ENCODE results near the gene CENPF. TPM values are rescaled to one million over a fixed set of nuclear protein-coding genes. Genes with fewer than 3 reads are reported as not detected.

Gene CENPF
- total and polyA plus RNA-seq, 7 experiments from 2014 or later, result 0.83 to 79.9 (median 3.1) TPM

DNA sequence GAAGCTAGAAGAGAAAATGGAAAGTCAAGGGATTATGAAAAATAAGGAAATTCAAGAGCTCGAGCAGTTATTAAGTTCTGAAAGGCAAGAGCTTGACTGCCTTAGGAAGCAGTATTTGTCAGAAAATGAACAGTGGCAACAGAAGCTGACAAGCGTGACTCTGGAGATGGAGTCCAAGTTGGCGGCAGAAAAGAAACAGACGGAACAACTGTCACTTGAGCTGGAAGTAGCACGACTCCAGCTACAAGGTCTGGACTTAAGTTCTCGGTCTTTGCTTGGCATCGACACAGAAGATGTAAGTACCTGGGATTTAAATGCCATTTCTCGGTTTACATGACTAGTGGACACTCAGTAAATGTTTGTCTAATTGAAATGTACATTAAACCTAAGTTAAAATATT, 40.0 kb downstream of the CENPF start:
- Mint-ChIP-seq H3K27me3 (no peaks in the 10 kb centered on the region), H3K9me3 (peaks cover 0 to 53% (median 14%) of the 10 kb centered on the region in 11 donors), H3K27ac (no peak overlapping the region), H3K4me1 (peaks cover 5 to 28% (median 23%) of the 10 kb centered on the region in 7 donors), H3K36me3 (peaks cover 10 to 32% (median 25%) of the 10 kb centered on the region in 5 donors), H3K4me3 (no peak overlapping the region)
- Histone ChIP-seq H3K9me3 (ENCODE audit: control insufficient read depth in 2 of 3, low read length in 3 of 3) (peaks cover 0 to 13% (median 0%) of the 10 kb centered on the region in 3 experiments), H3K4me3 (ENCODE audit: low read length) (no peak overlapping the region), H3K27me3 (ENCODE audit: control insufficient read depth in 2 of 2, insufficient read depth in 2 of 2, low read length in 2 of 2) (no peaks in the 10 kb centered on the region), H3K27ac (ENCODE audit: low read depth, low read length) (peak overlapping the region; percentile 52), H3K4me1 (ENCODE audit: control insufficient read depth in 2 of 2, insufficient read depth in 2 of 2, low read length in 2 of 2) (peaks cover 0 to 48% of the 10 kb centered on the region in 2 donors), H3K36me3 (ENCODE audit: control insufficient read depth in 2 of 3, insufficient read depth in 3 of 3, low read length in 3 of 3) (no peaks in the 10 kb centered on the region)
- no peak for ATAC-seq
- DNase-seq, result no peak
- POLR2A ChIA-PET, result interaction anchor here (0.6 kb wide), 1 partner anchor 18 kb away, joined by 3 read pairs; no protein-coding TSS in a partner anchor
- intact Hi-C loops (cut with micrococcal nuclease), result loop anchor here in 1 of 2 donors (5.0 kb wide), 2 partner anchors 216 to 924 kb away; partner anchors contain the start of gene KCTD3
- CTCF ChIA-PET, result interaction anchor here (0.9 to 1.7 kb wide), 3 partner anchors 14 to 17 kb away, joined by 3 to 10 read pairs (median 4); no protein-coding TSS in a partner anchor

DNA sequence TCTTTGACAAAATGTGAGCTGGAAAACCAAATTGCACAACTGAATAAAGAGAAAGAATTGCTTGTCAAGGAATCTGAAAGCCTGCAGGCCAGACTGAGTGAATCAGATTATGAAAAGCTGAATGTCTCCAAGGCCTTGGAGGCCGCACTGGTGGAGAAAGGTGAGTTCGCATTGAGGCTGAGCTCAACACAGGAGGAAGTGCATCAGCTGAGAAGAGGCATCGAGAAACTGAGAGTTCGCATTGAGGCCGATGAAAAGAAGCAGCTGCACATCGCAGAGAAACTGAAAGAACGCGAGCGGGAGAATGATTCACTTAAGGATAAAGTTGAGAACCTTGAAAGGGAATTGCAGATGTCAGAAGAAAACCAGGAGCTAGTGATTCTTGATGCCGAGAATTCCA, 42.7 kb downstream of the CENPF start:
- intact Hi-C loops (cut with micrococcal nuclease), result loop anchor here in 1 of 2 donors (2.0 kb wide), 1 partner anchor 17 kb away; no protein-coding TSS in a partner anchor
- no peak for ATAC-seq
- peaks cover 0 to 22% of the 10 kb centered on the region in 2 donors for H3K4me1 ChIP-seq (ENCODE audit: control insufficient read depth in 2 of 2, insufficient read depth in 2 of 2, low read length in 2 of 2)
- CTCF ChIA-PET, result interaction anchor here (0.7 to 1.4 kb wide), 4 partner anchors 8 to 18 kb away, joined by 3 to 4 read pairs (median 4); no protein-coding TSS in a partner anchor
- Mint-ChIP-seq H3K4me3 (peak overlapping the region in 8 of 10 donors; percentile 18 to 76 (median 50)), H3K27ac (peak overlapping the region; percentile 14 to 94 (median 67)), H3K27me3 (no peaks in the 10 kb centered on the region), H3K36me3 (peaks cover 23 to 46% (median 41%) of the 10 kb centered on the region in 5 donors), H3K9me3 (peaks cover 0 to 66% (median 19%) of the 10 kb centered on the region in 11 donors), H3K4me1 (peaks cover 0 to 42% (median 19%) of the 10 kb centered on the region in 7 donors)
- H3K36me3 ChIP-seq (ENCODE audit: control insufficient read depth in 2 of 3, insufficient read depth in 3 of 3, low read length in 3 of 3), result no peaks in the 10 kb centered on the region
- no peaks in the 10 kb centered on the region for H3K27me3 ChIP-seq (ENCODE audit: control insufficient read depth in 2 of 2, insufficient read depth in 2 of 2, low read length in 2 of 2)
- DNase-seq, result no peak
- H3K27ac ChIP-seq (ENCODE audit: low read depth, low read length), result no peak overlapping the region
- POLR2A ChIA-PET, result no interaction called here
- peaks cover 0 to 13% (median 0%) of the 10 kb centered on the region in 3 experiments for H3K9me3 ChIP-seq (ENCODE audit: control insufficient read depth in 2 of 3, low read length in 3 of 3)
- H3K4me3 ChIP-seq (ENCODE audit: low read length), result no peak overlapping the region

DNA sequence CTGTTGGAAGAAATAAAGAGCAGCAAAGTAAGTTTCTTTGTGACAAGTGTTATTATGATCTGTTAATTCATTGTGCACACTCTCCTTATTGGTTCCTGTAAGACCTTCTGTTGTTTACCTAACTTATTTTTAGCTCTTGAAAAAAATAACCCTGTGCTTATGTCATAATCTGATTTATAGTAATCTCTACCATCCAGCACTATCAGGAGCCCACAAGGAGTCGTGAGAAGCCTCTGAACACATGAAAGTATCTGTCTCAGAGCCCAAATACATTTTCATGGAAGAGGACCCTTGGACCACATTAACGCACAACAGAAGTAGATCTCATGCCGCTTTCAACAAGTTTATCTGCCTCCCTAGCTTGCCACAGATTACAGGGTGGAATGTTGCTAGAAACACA, 45.8 kb downstream of the CENPF start:
- H3K4me1 Mint-ChIP-seq, result peaks cover 0 to 37% (median 18%) of the 10 kb centered on the region in 7 donors
- ChIA-PET CTCF (interaction anchor here (0.6 to 2.1 kb wide), 5 partner anchors 11 to 221 kb away, joined by 3 to 4 read pairs (median 3); no protein-coding TSS in a partner anchor), POLR2A (interaction anchor here (0.9 kb wide), 1 partner anchor 13 kb away, joined by 4 read pairs; no protein-coding TSS in a partner anchor)
- H3K27ac Mint-ChIP-seq, result peak overlapping the region in 5 of 9 donors; percentile 6 to 79 (median 22)
- H3K9me3 ChIP-seq (ENCODE audit: control insufficient read depth in 2 of 3, low read length in 3 of 3), result peaks cover 0 to 13% (median 0%) of the 10 kb centered on the region in 3 experiments
- ATAC-seq (no peak), DNase-seq (no peak)
- peaks cover 0 to 3% of the 10 kb centered on the region in 2 donors for H3K4me1 ChIP-seq (ENCODE audit: control insufficient read depth in 2 of 2, insufficient read depth in 2 of 2, low read length in 2 of 2)
- H3K36me3 Mint-ChIP-seq, result peaks cover 27 to 69% (median 55%) of the 10 kb centered on the region in 5 donors
- intact Hi-C loops (cut with micrococcal nuclease), result no loop called here
- peaks cover 0 to 63% (median 18%) of the 10 kb centered on the region in 11 donors for H3K9me3 Mint-ChIP-seq
- H3K36me3 ChIP-seq (ENCODE audit: control insufficient read depth in 2 of 3, insufficient read depth in 3 of 3, low read length in 3 of 3), result no peaks in the 10 kb centered on the region
- H3K4me3 Mint-ChIP-seq, result peak overlapping the region in 2 of 10 donors; percentile 4 to 19
- no peak overlapping the region for H3K27ac ChIP-seq (ENCODE audit: low read depth, low read length)
- no peak overlapping the region for H3K4me3 ChIP-seq (ENCODE audit: low read length)
- no peaks in the 10 kb centered on the region for H3K27me3 Mint-ChIP-seq
- H3K27me3 ChIP-seq (ENCODE audit: control insufficient read depth in 2 of 2, insufficient read depth in 2 of 2, low read length in 2 of 2), result no peaks in the 10 kb centered on the region

DNA sequence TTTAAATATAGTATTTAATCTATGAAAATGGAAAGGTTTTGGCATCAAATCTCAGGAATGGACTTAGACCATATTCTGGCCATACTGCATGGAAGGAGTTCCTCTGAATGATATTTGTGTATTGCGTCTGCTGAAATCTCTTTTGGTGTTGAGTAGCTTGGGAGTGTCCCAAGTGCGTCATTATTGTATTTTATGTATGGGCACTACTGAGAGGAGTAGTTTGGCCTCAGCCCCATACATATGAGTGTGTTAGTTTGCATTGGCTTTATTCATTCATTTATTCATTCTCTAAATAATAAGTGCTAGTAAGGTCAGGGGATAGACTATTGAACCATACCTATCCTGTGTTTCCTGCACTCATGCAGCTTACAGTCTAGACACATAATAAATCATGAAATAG, 46.6 kb downstream of the CENPF start:
- no peak for ATAC-seq
- Mint-ChIP-seq H3K27me3 (no peaks in the 10 kb centered on the region), H3K4me1 (peaks cover 0 to 35% (median 16%) of the 10 kb centered on the region in 7 donors), H3K36me3 (peaks cover 27 to 70% (median 56%) of the 10 kb centered on the region in 5 donors), H3K4me3 (no peak overlapping the region), H3K27ac (no peak overlapping the region), H3K9me3 (peaks cover 0 to 55% (median 17%) of the 10 kb centered on the region in 11 donors)
- H3K9me3 ChIP-seq (ENCODE audit: control insufficient read depth in 2 of 3, low read length in 3 of 3), result peaks cover 0 to 11% (median 0%) of the 10 kb centered on the region in 3 experiments
- H3K4me3 ChIP-seq (ENCODE audit: low read length), result no peak overlapping the region
- CTCF ChIA-PET, result interaction anchor here (1.0 to 2.1 kb wide), 2 partner anchors 10 to 21 kb away, joined by 3 to 4 read pairs; no protein-coding TSS in a partner anchor
- H3K27me3 ChIP-seq (ENCODE audit: control insufficient read depth in 2 of 2, insufficient read depth in 2 of 2, low read length in 2 of 2), result no peaks in the 10 kb centered on the region
- no peak overlapping the region for H3K27ac ChIP-seq (ENCODE audit: low read depth, low read length)
- DNase-seq, result no peak
- no peaks in the 10 kb centered on the region for H3K4me1 ChIP-seq (ENCODE audit: control insufficient read depth in 2 of 2, insufficient read depth in 2 of 2, low read length in 2 of 2)
- no peaks in the 10 kb centered on the region for H3K36me3 ChIP-seq (ENCODE audit: control insufficient read depth in 2 of 3, insufficient read depth in 3 of 3, low read length in 3 of 3)
- intact Hi-C loops (cut with micrococcal nuclease), result no loop called here
- POLR2A ChIA-PET, result no interaction called here

DNA sequence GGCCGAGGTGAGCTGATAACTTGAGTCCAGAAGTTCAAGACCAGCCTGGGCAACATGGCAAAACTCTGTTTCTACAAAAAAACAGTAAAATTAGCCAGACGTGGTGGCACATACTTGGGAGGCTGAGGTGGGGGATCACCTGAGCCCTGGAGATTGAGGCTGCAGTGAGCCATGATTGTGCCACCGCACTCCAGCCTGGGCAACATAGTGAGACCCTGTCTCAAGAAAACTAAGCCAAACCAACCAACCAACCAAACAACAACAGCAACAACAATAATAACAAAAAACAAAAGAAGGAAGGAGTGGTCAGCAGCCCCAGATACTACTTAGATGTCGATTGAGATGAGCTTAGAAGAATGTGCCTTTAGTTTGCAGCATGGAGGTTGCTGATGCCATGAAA, 47.7 kb downstream of the CENPF start:
- Histone ChIP-seq H3K4me3 (ENCODE audit: low read length) (no peak overlapping the region), H3K27me3 (ENCODE audit: control insufficient read depth in 2 of 2, insufficient read depth in 2 of 2, low read length in 2 of 2) (no peaks in the 10 kb centered on the region), H3K9me3 (ENCODE audit: control insufficient read depth in 2 of 3, low read length in 3 of 3) (peaks cover 0 to 10% (median 0%) of the 10 kb centered on the region in 3 experiments), H3K4me1 (ENCODE audit: control insufficient read depth in 2 of 2, insufficient read depth in 2 of 2, low read length in 2 of 2) (no peaks in the 10 kb centered on the region), H3K36me3 (ENCODE audit: control insufficient read depth in 2 of 3, insufficient read depth in 3 of 3, low read length in 3 of 3) (no peaks in the 10 kb centered on the region), H3K27ac (ENCODE audit: low read depth, low read length) (no peak overlapping the region)
- Mint-ChIP-seq H3K36me3 (peaks cover 18 to 69% (median 57%) of the 10 kb centered on the region in 5 donors), H3K9me3 (peaks cover 0 to 45% (median 14%) of the 10 kb centered on the region in 11 donors), H3K4me1 (peaks cover 0 to 29% (median 14%) of the 10 kb centered on the region in 7 donors), H3K4me3 (no peak overlapping the region), H3K27ac (peak overlapping the region in 3 of 9 donors; percentile 5 to 33 (median 7)), H3K27me3 (no peaks in the 10 kb centered on the region)
- intact Hi-C loops (cut with micrococcal nuclease), result no loop called here
- ChIA-PET CTCF (no interaction called here), POLR2A (no interaction called here)
- no peak for ATAC-seq
- no peak for DNase-seq

DNA sequence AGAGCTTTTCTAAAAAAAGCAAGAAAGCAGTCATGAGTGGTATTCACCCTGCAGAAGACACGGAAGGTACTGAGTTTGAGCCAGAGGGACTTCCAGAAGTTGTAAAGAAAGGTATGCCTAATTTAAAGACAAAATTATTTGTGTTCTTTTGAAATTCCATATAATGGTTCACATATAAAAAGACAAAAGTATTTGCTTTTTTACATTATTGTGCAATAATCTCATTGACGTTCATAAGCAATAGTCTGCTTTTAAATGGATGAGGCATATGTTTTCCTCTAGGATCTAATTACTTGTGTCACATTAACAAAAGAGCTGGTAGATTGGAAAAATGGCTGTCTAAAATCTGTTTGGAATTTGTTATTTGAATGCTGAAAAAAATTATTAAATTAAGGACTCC, 54.3 kb downstream of the CENPF start:
- H3K9me3 Mint-ChIP-seq, result no peaks in the 10 kb centered on the region
- Histone ChIP-seq H3K9me3 (ENCODE audit: control insufficient read depth in 2 of 3, low read length in 3 of 3) (no peaks in the 10 kb centered on the region), H3K27me3 (ENCODE audit: control insufficient read depth in 2 of 2, insufficient read depth in 2 of 2, low read length in 2 of 2) (no peaks in the 10 kb centered on the region), H3K27ac (ENCODE audit: low read depth, low read length) (no peak overlapping the region), H3K4me1 (ENCODE audit: control insufficient read depth in 2 of 2, insufficient read depth in 2 of 2, low read length in 2 of 2) (no peaks in the 10 kb centered on the region), H3K4me3 (ENCODE audit: low read length) (no peak overlapping the region), H3K36me3 (ENCODE audit: control insufficient read depth in 2 of 3, insufficient read depth in 3 of 3, low read length in 3 of 3) (no peaks in the 10 kb centered on the region)
- no peak overlapping the region for H3K27ac Mint-ChIP-seq
- H3K4me3 Mint-ChIP-seq, result no peak overlapping the region
- intact Hi-C loops (cut with micrococcal nuclease), result loop anchor here in 1 of 2 donors (1.0 kb wide), 1 partner anchor 869 kb away; no protein-coding TSS in a partner anchor
- ChIA-PET POLR2A (no interaction called here), CTCF (interaction anchor here (1.1 kb wide), 1 partner anchor 868 kb away, joined by 4 read pairs; no protein-coding TSS in a partner anchor)
- no peak for ATAC-seq
- no peak for DNase-seq
- H3K4me1 Mint-ChIP-seq, result peaks cover 0 to 20% (median 7%) of the 10 kb centered on the region in 7 donors
- H3K27me3 Mint-ChIP-seq, result no peaks in the 10 kb centered on the region
- H3K36me3 Mint-ChIP-seq, result peaks cover 0 to 58% (median 57%) of the 10 kb centered on the region in 5 donors

All from naive thymus-derived CD4-positive, alpha-beta T cell (primary cell).